K562 (cell line): ENCODE data around the gene POMT2. TPM values are rescaled to one million over a fixed set of nuclear protein-coding genes. Genes with fewer than 3 reads are reported as not detected.

Experiments used
- BMI1 ChIP-seq: fragments of 150-350 bp; IDR thresholded peaks from 2 replicates; pipeline ENCODE4 v1.6.1; 2014; ENCODE audit warnings: low read length
- EP300 ChIP-seq: IDR thresholded peaks from 2 replicates; pipeline ENCODE4 v1.6.1; 2012; ENCODE audit warnings: low read length, improper control_type of control experiment
- RFX5 ChIP-seq: IDR thresholded peaks from 2 replicates; pipeline ENCODE4 v1.6.1; 2011; ENCODE audit warnings: low read depth, mild to moderate bottlenecking, improper control_type of control experiment, low read length
- RREB1 ChIP-seq: fragments of 250-450 bp; sonication (Bioruptor Pico); IDR thresholded peaks from 2 replicates; pipeline ENCODE4 v1.4.0; 2020
- ZNF24 ChIP-seq: fragments of 450-650 bp; IDR thresholded peaks from 2 replicates; pipeline ENCODE4 v1.6.1; 2016
- polyA plus RNA-seq, 8 experiments: library from polyadenylated mRNA; depleted of rRNA in 4 of 8; stranded (reverse) in 5 of 8; unstranded in 3 of 8; fragments of >200 nt; fragmentation: Nextera tagmentation in 2 of 8; fragmentation: Illumina TruSeq in 1 of 8; extraction: Ambion mirVana in 2 of 8; extraction: Trizol in 1 of 8; gene quantifications; 2 replicates each; pipeline versions ENCODE4 v1.2.1 to v1.2.3, GENCODE V29; 2011 to 2014; ENCODE audit warnings: inconsistent platforms in 1 of 8, missing spikeins in 1 of 8
- total RNA-seq, 7 experiments: library from RNA; depleted of rRNA in 6 of 7; stranded (reverse); fragments of >200 nt in 6 of 7; fragmentation: Illumina TruSeq in 2 of 7; extraction: Trizol in 2 of 7; gene quantifications; 2 replicates each; pipeline versions ENCODE4 v1.2.1 to v1.2.3, GENCODE V29; 2011 to 2021; ENCODE audit warnings: low replicate concordance in 1 of 7

The POMT2 gene
- total and polyA plus RNA-seq, 9 of the 15 experiments (the other 6 are each of a cell fraction or from before 2014, with no cell fraction given) = 0.39 to 16.6 (median 7.8) TPM

DNA sequence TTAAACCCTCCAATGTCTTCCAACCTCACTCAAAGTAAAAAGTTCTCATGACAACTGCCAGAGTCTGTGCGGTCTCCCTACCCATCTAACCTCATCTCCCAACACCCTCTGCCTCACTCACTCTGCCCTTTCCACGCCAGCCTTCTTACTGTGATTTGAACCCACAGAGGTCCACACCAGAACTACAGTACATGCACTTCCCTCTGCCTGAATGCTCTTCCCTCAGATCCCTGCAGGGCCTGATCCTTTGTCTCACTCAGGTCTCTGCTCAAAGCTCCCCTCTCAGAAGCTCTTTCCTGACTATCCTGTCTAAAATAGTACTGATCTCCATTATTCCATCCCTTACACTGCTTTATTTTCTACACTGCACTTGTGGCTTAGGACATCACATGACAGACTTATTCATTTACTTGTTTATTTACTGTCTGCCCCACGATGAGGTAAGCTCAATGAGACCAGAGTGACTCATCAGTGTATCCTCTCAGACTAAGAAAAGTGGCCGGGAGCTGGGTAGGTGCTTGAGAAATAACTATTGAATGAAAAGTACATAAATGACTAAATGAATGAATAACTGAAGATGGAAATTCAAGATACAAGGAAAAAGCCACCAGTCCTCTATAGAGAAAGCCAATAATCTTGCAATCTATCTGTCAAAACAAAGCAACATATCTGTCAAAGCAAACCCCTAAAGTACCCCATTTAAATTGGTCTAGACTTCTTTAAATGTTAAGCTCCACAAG is 17.1 kb downstream of the POMT2 start (continued):
- TF ChIP-seq RREB1 (CRISPR knock-in tag) (no peak), RFX5 (no peak), EP300 (peak; percentile 35; the same call in 1 of the 2 replicates), BMI1 (no peak), ZNF24 (no peak)
